ENCODE results near the gene CAV2. TPM values are rescaled to one million over a fixed set of nuclear protein-coding genes. Genes with fewer than 3 reads are reported as not detected.

The CAV2 gene
- total RNA-seq, 4 donors from 2014 or later, result 122 to 246 (median 202) TPM

DNA sequence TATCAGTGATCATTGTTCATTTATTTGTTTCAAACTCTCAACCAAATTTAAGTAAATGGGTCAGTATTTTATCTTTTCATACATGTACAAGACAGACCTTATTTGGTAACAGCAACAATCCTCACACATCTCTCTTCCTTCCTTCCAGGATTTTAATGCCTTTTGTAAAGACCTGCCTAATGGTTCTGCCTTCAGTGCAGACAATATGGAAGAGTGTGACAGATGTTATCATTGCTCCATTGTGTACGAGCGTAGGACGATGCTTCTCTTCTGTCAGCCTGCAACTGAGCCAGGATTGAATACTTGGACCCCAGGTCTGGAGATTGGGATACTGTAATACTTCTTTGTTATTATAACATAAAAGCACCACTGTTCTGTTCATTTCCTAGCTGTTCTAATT is 6.3 kb downstream of the CAV2 start:
- TF ChIP-seq, protein P1, sequence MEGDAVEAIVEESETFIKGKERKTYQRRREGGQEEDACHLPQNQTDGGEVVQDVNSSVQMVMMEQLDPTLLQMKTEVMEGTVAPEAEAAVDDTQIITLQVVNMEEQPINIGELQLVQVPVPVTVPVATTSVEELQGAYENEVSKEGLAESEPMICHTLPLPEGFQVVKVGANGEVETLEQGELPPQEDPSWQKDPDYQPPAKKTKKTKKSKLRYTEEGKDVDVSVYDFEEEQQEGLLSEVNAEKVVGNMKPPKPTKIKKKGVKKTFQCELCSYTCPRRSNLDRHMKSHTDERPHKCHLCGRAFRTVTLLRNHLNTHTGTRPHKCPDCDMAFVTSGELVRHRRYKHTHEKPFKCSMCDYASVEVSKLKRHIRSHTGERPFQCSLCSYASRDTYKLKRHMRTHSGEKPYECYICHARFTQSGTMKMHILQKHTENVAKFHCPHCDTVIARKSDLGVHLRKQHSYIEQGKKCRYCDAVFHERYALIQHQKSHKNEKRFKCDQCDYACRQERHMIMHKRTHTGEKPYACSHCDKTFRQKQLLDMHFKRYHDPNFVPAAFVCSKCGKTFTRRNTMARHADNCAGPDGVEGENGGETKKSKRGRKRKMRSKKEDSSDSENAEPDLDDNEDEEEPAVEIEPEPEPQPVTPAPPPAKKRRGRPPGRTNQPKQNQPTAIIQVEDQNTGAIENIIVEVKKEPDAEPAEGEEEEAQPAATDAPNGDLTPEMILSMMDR (IDR thresholded peaks at IDR 0.05; ENCODE audit: low read depth), result no peak

DNA sequence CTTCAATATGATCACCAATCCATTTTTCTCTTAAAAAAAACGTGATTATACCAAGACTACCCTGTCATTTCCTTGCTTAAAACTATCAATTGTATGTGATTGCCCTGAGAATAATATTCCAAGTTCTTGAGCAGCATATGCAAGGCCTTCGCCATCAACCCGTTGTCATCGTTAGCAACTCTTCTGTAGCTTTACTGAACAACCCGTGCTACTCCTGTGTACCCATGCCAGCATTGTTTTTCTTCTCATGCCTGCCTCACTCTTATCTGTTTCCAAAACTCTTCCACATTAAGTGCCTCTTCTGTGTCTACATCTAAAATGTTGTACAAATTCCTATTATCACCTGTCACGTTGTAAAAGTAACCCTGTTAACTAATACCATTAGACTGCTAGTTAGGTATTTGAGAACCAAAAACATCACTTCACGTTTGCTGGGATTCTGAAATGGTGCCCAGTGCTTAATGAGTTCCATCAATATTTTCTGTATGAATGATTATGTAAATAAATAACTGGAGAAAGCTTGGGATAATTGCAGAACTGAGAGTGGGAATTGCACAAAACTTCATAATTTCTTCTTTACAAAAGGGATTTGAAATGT is 10.5 kb downstream of the CAV2 start:
- TF ChIP-seq, protein P1 (IDR thresholded peaks at IDR 0.05; ENCODE audit: low read depth), result no peak

DNA sequence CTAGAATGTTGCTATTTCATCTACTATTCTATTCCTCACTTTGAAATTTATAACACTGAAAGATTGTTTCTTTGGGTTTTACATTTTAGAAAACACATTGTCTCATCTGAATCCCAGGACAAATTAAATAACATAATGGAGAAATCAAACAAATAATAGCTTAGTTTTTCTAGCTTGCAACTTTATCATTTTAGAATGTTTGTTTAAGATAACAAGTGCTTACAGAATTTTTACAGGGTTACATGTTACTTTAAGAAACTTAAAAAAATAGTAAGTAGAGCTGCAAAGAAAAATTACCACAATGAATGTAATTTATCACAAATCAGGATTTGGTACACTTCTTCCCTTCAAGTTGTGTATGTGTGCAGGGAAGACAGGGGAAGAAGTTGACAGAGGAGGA is 11.3 kb downstream of the CAV2 start:
- TF ChIP-seq, protein P1 (IDR thresholded peaks at IDR 0.05; ENCODE audit: low read depth), result no peak

DNA sequence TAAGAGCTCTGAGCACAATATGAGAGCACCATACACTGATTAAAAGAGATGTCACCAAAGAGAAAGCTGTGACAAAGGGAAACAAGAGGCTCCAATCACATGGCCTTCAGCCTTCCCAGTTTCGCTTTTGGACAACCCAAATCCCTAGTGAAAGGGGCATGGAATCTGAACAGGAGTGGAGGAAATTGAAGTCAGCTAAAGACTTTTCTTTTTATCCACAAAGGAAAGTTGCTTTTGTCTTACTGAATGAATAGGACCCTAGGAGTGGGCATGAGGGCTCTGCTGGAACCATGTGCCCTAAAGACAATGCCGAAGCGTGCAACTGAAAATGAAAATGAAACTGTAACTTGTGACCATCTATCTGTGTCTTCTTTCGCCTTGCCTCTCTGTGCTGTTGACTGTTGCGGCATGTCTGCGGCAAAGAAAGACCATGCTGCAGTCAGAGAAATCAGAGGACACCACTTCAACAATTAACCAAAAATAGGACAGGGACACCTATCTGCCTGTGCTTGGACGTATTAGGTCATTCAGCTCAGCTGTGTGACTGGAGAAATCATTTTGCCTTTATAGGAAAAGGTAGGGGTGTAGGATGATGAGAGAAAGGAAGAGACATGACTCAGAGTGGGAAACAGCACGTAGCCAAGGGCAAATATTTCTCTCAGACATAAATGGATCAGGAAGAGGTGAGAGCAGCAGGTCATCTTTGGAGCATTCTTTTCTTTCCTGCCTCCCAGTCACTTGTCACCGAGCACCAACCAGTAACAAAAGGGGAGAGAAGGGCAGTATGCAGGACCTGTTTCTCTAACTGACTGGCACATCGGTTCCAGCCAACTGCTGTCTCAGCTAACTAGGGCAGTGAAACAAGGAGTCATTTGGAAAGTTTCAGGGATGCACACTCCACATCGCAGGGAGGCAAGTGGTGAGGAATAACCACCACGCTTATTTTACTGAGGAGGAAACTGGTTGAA is 12.3 kb downstream of the CAV2 start:
- TF ChIP-seq, protein P1 (IDR thresholded peaks at IDR 0.05; ENCODE audit: low read depth), result no peak

DNA sequence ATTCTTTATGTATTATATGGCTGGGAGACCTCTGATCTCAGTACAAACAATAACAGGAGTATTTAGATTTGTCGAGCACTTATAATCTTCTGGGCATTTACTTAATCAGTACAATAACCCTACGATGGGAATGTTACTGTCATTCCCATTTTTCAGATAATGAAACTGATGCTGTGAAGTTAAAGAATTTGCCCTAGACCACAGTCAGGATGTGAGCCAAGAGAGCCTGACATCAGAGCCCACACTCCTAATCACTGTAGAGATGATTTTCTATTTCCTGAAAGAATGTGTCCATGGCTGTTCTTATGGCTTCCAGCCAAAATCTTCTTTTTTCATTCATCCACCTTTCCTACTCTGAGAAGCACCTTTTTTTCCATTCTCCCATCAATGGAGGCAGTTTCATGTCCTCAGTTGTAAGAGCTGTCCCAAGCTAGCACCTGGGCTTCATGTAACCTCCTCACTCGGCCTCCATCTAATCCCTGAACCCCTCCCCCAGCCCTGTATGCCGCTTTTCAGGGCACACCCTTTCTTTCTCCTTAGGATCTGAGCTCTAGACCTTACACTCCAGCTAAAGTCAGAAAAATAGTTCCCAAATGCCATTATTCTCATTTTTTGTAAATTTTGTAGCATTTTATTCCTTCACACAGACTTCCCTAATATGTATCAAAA is 13.1 kb downstream of the CAV2 start:
- TF ChIP-seq, protein P1 (IDR thresholded peaks at IDR 0.05; ENCODE audit: low read depth), result no peak

DNA sequence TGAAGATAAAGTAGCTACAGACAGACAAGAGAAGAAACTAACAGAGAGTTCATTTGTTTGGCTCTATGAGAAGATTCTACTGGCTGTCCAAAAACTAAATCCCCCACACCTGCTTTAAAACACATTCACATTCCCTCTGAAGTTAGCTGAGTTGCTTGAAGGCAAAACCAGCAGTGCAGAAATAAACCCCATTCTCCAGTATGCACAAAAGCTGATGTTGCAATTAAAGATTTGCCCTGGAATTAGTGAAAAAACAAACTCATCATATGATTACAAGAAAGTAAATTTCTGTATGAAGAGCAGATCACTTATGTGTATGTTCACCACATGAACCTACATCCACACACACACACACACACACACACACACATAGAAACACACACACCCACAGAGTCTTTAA is 16.0 kb downstream of the CAV2 start:
- TF ChIP-seq, protein P1 (IDR thresholded peaks at IDR 0.05; ENCODE audit: low read depth), result no peak

DNA sequence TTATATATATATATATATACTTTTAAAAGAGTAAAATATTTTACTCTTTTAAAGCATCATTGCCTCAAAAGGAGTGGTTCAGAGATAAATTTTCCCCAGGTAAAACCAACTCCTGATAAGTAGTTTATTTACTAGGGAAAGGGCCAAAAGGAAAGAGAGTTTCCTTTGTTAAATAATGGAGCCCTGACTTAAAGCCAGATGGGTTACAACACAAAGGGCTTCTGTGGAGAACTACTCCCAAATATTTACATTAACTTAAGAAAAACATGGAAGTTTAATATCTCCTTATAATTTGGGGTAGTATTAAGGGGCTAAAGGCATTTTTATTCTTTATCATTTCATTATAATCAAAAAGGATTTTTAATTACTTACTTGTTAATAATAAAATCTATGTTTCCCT is 16.8 kb downstream of the CAV2 start:
- TF ChIP-seq, protein P1 (IDR thresholded peaks at IDR 0.05; ENCODE audit: low read depth), result no peak

Data from subcutaneous adipose tissue (tissue), 4 donors.